Measurements from ENCODE around the gene SCGN. TPM values are rescaled to one million over a fixed set of nuclear protein-coding genes. Genes with fewer than 3 reads are reported as not detected.
A peak's percentile ranks its signal among the peaks of the same experiment; 100 is the strongest.

The SCGN gene
- total and polyA plus RNA-seq, 2 of the 13 experiments (the other 11 are each of a cell fraction or from before 2014, with no cell fraction given), result 2.9 to 29.0 TPM

- 0 out of 4 replicates have a peak, but pooled peaks of 1 of the 2 experiments have one; percentile 13 for TF ChIP-seq REST (IDR thresholded peaks at IDR 0.05; ENCODE audit: borderline replicate concordance in 1 of 2, low read depth in 1 of 2, low read length in 2 of 2)
- TF ChIP-seq HNF4G (IDR thresholded peaks at IDR 0.05; ENCODE audit: borderline replicate concordance, low read depth, low read length), result peak; percentile 51; the same call in 1 of the 2 replicates
- TF ChIP-seq HNF4G (CRISPR knock-in tag; IDR thresholded peaks at IDR 0.05; ENCODE audit: borderline replicate concordance, low read depth), result no peak
- no peak for TF ChIP-seq PBX3 (CRISPR knock-in tag; IDR thresholded peaks at IDR 0.05; ENCODE audit: borderline replicate concordance)
These were observed 7.8 kb downstream of the SCGN start (continued) for GRCh38 chr6:25659633-25660368.

- H3K36me3 ChIP-seq (replicated peaks in 1 of 2; ENCODE audit: control insufficient read depth in 1 of 2, insufficient read depth in 2 of 2, low read length in 2 of 2), result no peaks in the 10 kb centered on the region
- no peak overlapping the region for H3K9ac ChIP-seq (ENCODE audit: insufficient read depth, low read depth, low read length)
- H3K27me3 ChIP-seq (ENCODE audit: control insufficient read depth in 1 of 2, insufficient read depth in 2 of 2, low read length in 2 of 2), result no peaks in the 10 kb centered on the region
- no peaks in the 10 kb centered on the region for H4K20me1 ChIP-seq (ENCODE audit: insufficient read depth, low read length)
- H3K79me2 ChIP-seq (ENCODE audit: insufficient read depth, low read length), result no peaks in the 10 kb centered on the region
- DNase-seq (ENCODE audit: low spot score) (peak; percentile 75), FAIRE-seq (peak; percentile 61), ATAC-seq (peak; percentile 98)
- H3K4me2 ChIP-seq (ENCODE audit: low read depth, low read length), result peak overlapping the region; percentile 63
- H3K9me3 ChIP-seq (ENCODE audit: low read length), result no peaks in the 10 kb centered on the region
- POLR2A ChIA-PET, result interaction anchor here (1.0 to 6.6 kb wide), 8 partner anchors 11 to 268 kb away, joined by 3 to 53 read pairs (median 5); no protein-coding TSS in a partner anchor
- CTCF ChIA-PET (ENCODE audit: low intra/inter-chr PET ratio, low total read pairs), result no interaction called here
- peak overlapping the region; percentile 31 for H3K27ac ChIP-seq (ENCODE audit: extremely low read length, insufficient read depth, low read length)
- H3K4me3 ChIP-seq (replicated peaks in 1 of 3; ENCODE audit: insufficient read depth in 1 of 3, low read depth in 2 of 3, low read length in 3 of 3), result no peak overlapping the region; a peak in 2 of 6 replicates
- in situ Hi-C loops (cut with HindIII; ENCODE audit: extremely low pct_ligation_motif_present, low pct_unique_long_range_greater_than_20kb), result no loop called here
- peaks cover 42% of the 10 kb centered on the region for H3K4me1 ChIP-seq (ENCODE audit: insufficient read depth, low read length)
- no TSS peak for BruUV-seq (replicated peaks)
- no peak overlapping the region for H2AFZ ChIP-seq (ENCODE audit: low read length)
- intact Hi-C loops (cut with micrococcal nuclease; ENCODE audit: unreplicated experiment), result loop anchor here (1.0 to 2.0 kb wide), 2 partner anchors 11 to 18 kb away; no protein-coding TSS in a partner anchor
- TF ChIP-seq TRAFD1 (CRISPR knock-in tag; IDR thresholded peaks at IDR 0.05; ENCODE audit: borderline replicate concordance) (no peak), NR2F2 (IDR thresholded peaks at IDR 0.05; ENCODE audit: borderline replicate concordance, low read depth) (no peak), ASH2L (IDR thresholded peaks at IDR 0.05; ENCODE audit: insufficient read length, low read depth, low read length) (no peak), ZNF331 (CRISPR knock-in tag; IDR thresholded peaks at IDR 0.05) (no peak), MED1 (CRISPR knock-in tag; IDR thresholded peaks at IDR 0.05) (0 out of 2 replicates have a peak, but pooled peaks have one; percentile 16), NFYB (CRISPR knock-in tag; IDR thresholded peaks at IDR 0.05) (no peak), ZNF513 (CRISPR knock-in tag; conservative IDR thresholded peaks at IDR 0.05) (no peak)
These were observed 8.5 kb downstream of the SCGN start for GRCh38 chr6:25660512-25660911.
